HG03469 (cell line): Measurements from ENCODE around the gene CLDN34.

Source experiments
- ATAC-seq: cut with Tn5 transposase; IDR thresholded peaks from one replicate; pipeline ENCODE4 v1.9.1; 2021; ENCODE audit warnings: mild to moderate bottlenecking, moderate library complexity, moderate number of reproducible peaks; ENCODE audit not compliant: unreplicated experiment

CLDN34 gene, protein sequence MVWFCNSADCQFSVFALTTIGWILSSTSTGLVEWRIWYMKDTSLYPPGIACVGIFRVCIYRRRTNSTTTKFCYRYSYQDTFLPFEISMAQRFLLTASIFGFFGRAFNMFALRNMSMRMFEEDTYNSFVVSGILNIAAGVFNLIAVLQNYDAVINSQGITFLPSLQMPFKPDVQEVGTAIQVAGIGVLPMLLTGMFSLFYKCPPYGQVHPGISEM

DNA sequence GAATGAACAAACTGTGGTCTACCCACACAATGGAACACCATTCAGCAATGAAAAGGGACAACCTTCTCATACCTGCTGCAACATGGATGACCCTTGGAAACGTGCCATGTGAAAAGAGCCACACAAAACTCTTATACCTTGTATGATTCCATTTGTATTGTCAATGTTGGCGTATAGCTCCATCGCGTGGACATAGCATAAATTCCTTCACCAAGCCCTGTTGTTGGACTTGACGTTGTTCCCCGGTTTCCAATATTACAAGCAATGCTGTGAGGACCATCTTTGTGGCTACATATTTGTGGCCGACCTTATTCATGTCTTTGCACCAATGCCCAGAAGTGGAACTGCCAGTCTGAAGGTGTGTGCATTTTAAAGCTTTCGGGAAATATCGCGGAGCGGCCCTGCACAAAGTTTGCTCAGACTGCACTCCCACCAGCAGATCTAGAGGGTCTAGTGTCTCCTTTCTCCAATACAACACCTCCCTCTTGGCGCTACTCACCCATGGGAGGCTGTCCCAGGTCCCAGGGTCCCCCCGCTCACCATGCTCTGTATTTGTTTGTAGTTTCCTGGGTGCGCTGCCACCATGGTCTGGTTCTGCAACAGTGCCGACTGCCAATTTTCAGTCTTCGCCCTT is at the start of gene CLDN34:
TSS of gene CLDN34 (plus strand) at position 584 of the 634 bp plus-strand sequence. CDS start at position 584, 0 bp downstream.
- no peak for ATAC-seq

DNA sequence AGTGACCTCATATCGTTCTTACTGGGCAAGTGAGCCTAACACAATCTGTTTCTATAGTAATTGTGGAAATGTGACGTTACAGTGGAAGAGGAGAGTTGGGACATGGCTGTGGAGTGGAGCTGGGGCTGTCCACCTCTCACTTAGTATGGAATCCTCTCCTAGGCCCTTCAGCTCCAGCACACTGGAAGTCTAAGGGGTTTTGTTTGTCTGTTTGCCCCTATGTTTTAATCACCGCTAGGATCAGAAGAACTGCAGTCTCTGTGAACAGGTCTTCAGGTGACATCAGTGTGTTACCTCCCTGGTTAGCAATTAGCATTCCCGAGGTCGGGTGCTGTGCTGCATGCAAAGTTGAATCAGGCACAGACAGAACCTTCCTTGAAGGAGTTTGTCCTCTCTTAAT is 49.3 kb upstream of the CLDN34 start:
- ATAC-seq = no peak

DNA sequence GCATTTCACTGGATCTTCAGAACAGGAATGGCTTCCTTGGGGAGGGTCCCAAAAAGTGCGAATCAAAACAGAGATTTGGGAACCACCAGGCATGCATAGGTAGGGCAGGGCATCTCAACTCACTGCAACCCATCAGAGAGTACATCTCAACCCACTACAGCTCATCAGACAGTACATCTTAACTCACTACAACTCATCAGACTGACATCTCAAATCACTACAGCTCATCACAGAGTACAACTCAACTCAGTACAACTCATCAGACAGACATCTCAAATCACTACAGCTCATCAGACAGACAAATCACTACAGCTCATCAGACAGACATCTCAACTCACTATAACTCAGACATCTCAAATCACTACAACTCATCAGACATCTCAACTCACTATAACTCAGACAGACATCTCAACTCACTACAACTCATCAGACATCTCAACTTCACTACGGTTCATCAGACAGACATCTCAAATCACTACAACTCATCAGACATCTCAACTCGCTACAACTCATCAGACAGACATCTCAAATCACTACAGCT is 47.5 kb upstream of the CLDN34 start:
- ATAC-seq = no peak

DNA sequence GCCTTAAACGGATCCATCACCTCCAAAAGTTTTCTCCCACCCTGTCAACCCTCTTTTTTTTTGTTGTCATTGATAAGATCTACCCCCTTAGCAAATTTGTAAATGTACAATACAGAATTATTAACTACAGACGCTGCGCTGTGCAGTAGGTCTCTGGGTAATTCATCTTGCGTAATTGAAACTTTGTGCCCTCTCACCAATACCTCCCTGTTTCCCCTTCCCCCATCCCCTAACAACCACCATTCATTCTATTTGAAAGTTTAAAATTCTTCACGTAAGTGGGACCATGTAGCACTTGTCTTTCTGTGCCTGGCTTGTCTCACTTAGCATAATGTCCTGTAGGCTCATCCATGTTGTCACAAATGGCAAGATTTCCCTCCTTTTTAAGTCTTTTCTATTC is 45.8 kb upstream of the CLDN34 start:
- ATAC-seq = no peak

DNA sequence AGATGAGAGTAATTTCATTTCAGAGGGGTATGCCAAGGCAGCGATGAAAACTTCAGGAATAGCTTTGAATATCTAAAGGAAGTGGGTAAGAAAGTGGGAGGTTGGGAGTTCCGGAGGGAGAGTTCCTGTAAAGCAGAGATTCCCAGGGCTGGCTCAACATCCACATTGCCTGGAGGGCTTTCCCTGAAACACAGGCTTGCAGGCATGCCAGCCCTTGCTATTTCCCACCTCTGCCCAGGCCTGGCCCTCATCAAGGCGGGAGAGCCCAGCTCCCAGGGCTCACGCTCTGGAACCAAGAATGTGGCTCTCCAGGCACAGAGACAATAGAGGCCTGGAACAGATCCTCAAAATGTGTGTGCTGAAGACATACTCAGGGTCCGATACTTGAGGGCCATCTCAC is 43.8 kb upstream of the CLDN34 start:
- no peak for ATAC-seq

DNA sequence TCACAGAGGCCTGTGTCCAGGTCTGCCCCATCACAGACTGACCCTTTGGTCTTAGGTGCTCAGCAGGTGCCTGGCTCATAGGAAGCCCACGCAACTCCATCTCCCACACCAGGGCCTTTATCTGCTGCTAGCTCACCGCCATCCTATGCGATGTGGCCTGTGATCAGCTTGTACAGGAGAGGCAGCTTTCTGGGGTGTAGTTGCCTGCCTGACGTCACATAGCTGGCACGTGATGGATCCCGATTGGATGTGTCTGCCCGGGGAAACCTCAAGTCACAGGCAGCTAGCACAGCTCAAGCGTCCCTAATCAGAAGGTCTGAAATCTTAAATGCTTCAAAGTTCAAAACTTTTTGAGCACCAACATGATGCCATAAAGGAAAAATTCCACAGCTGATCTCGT is 41.2 kb upstream of the CLDN34 start:
- no peak for ATAC-seq

DNA sequence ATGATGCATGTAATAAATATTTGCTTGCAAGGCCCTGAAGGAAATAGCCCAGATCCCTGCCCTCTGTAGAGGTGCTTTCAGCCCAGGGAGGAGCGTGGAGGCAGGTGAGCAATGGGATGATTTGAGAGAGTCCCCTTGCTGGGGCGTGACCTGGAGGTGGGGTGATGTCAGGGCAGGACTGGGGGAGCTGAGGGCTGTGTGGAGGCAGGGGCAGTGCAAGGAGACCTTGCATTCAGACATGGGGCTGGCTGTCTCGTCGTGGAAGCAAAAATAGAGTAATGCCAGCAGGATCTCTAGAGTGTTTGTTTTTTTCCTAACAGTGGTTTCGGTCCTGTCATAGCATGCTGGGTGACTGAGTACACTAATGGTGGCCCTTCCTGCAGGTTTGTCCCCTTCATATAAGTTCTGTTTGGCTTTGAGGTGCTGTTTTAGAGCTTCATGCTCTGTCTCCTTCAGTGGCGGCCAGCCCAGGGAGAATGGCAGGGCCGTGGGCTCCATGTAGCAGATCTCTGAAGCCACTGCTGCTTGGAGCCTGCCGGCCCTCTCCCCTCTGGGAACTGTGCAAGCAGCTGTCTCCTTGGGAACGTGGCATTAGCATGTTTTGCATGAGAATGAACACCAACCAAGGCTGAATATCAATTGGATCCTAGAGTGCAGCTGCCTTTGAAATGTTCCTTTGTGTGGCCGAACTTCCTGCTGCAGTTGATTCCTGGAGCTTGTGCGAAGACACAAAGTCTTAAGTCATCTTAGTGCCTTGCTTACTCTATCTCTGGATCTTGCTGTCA is 39.3 kb upstream of the CLDN34 start:
- no peak for ATAC-seq

DNA sequence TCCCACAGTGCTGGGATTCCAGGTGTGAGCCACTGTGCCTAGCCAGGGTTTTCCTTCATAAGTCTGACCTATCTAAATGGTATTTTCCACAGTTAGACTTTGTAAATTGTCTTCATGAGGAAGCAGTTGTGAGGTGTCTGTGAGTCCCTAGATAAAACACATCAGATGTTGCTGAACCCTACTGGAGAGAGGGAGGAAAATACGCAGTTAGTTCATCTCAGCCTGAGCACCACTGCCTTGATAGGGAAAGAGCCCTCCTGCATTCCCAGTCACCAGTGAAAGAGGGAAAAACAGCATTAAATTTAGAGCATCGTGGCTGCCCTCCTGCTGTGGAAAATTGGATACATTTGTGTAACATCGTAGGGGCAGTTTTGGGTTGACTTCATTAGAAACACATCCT is 31.7 kb upstream of the CLDN34 start:
- ATAC-seq = no peak

DNA sequence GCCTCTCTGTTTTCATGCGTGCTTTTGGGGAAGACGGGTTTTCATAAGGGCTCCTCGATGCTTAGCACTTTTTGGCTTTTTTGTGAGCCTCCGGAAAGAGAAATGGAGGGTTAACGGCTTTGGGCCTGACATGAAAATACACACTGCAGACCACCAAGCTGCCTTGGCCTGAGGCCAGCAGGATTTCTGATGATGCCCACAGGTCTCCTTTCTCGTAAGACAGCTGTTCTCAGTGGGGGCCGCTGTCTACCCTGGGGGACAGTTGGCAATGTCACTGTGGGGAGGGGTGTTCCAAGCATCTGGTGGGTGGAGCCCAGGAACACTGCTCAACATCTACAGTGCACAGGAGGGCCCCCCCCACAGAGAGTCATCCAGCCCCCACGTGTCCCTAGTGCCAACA is 29.4 kb upstream of the CLDN34 start:
- ATAC-seq = no peak

DNA sequence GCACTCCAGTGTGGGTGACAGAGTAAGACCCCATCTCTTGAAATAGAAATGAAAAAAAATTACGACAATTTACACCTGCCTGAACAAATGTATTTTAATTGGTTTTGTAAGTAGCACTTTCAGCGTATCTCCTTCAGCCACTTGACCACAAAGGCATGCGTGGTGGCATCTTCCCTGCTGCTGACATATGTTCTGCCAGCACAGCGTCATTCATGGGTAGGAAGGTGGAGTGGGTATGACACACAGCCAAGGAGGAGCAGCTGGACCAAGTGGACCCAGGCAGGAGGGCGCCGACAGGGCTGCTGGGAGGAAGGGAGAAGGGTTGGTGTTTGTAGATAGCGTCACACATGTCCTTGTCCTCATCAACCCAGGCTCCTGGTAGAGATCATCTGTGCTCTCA is 28.6 kb upstream of the CLDN34 start:
- ATAC-seq = no peak

DNA sequence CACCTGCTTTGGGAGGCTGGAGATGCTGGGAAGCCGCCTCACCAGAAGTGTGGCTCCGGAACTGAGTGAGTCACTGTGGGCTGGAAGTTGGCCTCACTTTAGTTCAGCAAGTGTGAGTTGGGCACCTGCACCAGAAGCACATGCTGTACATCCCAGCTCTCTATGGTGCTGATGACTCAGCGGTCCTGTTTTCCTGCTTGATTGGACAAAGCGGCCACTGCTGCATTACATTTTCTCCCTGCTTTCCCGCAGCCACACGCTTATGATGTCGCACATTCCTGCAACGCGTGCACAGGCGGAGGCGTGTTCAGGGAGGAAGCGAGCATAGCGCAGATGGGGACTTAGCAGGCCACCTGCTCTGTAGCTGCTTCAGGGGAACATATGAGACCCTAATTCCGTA is 26.7 kb upstream of the CLDN34 start:
- no peak for ATAC-seq

DNA sequence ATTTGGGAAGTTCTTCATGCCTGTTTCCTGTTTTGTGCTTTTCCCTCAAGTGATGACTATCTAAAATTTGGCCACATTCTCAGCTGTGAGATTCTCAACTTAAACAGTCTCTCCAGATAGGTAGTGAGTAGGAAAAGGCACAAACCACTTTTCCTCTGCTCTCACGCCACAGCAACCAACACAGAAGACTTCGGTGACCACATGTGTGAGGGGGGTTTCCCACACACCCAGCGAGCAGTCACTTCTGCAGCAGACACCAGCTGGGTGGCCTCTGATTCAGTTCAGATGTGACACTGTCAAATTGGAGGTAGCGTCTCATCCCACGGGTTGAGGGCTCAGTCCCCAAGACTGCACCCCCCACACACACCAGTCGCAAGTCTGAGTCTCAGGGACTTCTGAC is 25.1 kb upstream of the CLDN34 start:
- ATAC-seq = peak; percentile 86

DNA sequence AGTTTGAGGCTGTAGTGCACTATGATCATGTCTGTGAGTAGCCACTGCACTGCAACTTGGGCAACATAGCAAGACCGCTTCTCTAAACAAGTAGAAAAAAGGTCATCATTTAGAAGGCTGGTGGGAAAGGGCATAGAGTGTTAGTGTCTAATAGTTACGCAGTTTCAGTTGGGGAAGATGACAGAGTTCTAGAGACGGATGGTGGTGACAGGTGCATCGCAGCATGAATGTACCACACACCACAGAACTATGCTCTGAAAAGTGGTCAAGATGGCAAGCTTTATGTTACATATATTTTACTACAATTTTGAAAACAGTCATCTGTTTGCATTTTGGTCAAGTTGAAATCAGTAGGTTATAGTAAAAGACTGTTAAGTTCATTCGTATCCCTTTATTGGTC is 23.7 kb upstream of the CLDN34 start:
- ATAC-seq = no peak

DNA sequence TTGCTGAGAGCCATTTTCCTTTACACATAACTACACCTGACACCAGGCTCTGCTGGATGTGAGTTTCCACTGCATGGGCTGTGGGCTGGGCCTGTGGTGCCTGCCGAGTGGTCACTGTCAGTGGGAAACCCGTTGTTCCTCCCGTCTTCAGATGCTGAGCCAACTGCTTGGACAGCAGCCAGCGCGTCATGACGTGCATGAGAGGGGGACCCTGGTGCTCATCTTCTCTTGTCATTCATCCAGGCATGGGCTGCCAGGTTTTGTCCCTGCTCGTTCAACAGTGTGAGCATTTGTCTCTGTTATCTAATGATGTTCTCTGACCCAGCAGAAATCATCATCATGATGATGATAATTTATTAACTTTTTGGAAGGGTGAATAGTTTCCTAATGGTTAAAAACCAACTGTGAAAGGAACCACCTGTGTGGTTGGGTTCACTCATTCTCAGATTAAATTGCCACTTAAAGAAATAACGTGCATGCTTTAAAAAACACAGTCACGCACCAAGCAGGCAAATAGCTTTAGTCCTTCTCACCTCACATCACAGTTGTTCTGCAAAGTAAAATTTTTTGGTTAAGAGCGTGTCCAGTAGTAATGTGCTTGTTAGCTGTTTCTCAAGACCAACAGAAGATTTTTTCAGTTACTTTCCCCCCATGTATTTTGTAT is 19.9 kb upstream of the CLDN34 start:
- ATAC-seq = no peak

DNA sequence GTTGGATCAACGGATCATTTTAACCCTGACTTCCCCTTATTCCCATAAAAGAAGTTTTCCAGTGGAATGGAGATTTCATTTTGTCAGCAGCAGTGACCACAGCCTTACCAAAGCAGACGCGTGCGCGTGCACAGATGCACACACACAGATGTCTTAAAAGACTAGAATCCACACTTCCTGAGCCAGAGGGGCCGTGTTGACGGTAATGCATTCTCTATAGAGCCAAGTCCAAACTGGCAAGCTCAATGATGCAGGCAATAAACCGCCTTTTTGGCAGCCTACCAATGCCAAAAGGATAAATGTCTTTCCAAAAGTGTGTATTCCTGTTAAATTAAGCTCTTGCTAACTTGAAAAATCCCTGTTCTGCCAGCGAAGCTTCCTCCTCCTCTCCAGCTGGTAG is 18.8 kb upstream of the CLDN34 start:
- no peak for ATAC-seq

DNA sequence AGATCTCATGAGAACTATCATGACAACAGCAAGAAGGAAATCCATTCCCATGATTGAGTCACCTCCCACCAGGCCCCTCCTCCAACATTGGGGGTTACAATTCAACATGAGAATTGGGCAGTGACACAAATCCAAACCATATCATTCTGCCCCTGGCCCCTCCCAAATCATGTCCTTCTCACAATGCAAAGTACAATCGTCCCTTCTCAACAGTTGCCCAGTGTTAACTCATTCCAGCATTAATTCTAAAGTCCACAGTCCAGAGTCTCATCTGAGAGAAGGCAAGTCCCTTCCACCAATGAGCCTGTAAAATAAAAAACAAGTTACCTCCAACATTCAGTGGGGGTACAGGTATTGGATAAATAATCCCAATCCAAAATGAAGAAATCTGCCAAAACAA is 14.9 kb upstream of the CLDN34 start:
- ATAC-seq = no peak

DNA sequence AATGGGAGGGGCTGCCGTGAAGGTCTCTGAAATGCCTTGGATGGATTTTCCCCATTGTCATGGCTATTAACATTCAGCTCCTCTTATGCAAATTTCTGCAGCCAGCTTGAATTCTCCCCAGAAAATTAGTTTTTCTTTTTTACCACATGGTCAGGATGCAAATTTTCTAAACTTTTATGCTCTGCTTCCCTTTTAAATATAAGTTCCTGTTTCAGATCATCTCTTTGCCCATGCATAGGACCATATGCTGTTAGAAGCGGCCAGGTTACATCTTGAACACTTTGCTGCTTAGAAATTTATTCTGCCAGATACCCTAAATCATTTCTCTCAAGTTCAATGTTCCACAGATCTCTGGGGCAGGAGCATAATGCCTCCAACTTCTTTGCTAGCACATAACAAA is 13.8 kb upstream of the CLDN34 start:
- ATAC-seq = no peak

DNA sequence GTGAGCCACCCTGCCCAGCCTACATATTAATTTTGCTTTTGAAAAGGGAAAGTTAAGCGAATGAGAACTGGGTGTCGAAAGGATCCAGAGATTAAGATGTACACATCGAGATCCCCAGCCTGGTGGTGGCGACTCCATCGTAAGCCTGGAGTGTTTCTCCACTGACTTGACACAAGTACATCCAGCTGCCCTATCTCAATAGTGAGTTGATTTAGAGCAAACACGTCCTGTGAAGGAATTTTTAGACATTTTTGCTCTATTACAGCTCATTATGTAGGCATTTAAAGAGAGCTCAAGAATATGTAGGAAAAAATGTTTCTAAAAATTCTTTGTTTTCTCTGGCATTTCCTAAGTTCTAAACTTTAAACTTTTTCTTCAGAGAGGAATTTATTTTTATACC is 11.7 kb upstream of the CLDN34 start:
- ATAC-seq = no peak

DNA sequence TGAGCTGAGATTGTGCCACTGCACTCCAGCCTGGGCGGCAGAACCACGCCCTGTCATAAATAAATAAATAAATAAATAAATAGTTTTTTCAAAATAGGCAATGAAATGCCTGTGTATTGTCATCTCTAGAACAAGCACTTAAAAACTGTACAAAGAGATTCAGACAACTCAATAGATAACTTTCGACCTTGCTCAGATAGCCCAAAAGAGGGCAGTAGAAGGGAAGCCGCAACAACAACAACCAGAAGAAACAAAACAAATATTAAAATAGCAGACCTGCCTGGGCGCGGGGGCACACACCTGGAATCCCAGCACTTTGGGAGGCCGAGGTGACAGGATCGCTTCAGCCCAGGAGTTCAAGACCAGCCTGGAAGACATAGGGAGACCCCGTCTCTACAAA is 9.4 kb upstream of the CLDN34 start:
- ATAC-seq = no peak

DNA sequence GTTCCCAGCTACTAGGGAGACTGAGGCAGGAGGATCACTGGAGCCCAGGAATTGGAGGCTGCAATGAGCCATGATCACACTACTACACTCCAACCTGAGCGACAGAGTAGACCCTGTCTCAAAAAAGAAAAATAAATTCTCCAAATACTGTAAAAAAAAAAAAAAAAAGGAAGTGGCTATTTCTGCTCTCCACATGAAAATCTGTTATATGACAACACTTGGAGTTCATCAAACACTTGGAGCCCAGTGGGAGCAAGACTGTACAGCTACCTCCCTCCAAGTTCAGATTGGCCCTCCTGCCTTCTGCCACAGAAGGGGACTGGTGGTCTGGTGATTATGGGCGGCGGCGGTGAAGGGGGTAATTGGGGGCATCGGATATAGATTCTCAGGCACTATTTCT is 9.0 kb upstream of the CLDN34 start:
- no peak for ATAC-seq

DNA sequence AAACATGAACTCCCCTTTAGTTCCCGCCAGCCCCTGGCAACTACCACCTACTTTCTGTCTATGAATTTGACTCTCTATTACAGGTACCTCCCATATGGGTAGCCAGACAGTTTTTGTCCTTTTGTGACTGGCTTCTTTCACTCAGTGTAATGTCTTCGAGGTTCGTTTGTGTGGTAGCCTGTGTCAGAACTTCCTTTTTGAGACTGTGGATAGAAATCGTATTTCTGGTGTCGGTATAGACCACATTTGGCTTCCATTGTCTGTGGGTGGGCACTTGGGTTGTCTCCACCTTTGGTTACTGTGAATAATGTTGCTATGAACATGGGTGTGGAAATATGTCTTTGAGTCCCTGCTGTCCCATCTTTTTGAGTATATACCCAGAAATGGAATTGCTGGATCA is 5.4 kb upstream of the CLDN34 start:
- no peak for ATAC-seq
